Mesothelial cell of epicardium (in vitro differentiated cells): ENCODE measurements around the gene RNU6-9. TPM values are rescaled to one million over a fixed set of nuclear protein-coding genes. Genes with fewer than 3 reads are reported as not detected.

Source experiments
- DNase-seq, 2 experiments: peaks; one replicate each; pipeline ENCODE4 v3.0.0; 2021; ENCODE audit warnings: low spot score in 2 of 2; ENCODE audit not compliant: unreplicated experiment in 2 of 2
- H3K27ac Mint-ChIP-seq: 2 replicates; pipeline ENCODE4 v1.8.0; 2021; ENCODE audit warnings: mixed read lengths
- H3K27me3 Mint-ChIP-seq: 2 replicates; pipeline ENCODE4 v1.8.0; 2021; ENCODE audit warnings: low read depth, mixed read lengths
- H3K36me3 Mint-ChIP-seq: 2 replicates; pipeline ENCODE4 v1.8.0; 2021; ENCODE audit warnings: mixed read lengths
- H3K4me1 Mint-ChIP-seq: 2 replicates; pipeline ENCODE4 v1.8.0; 2021; ENCODE audit warnings: mixed read lengths
- H3K4me3 Mint-ChIP-seq: 2 replicates; pipeline ENCODE4 v1.8.0; 2021; ENCODE audit warnings: mild to moderate bottlenecking, moderate library complexity, mixed read lengths
- H3K9me3 Mint-ChIP-seq: 2 replicates; pipeline ENCODE4 v1.8.0; 2021; ENCODE audit warnings: mixed read lengths
- CTCF ChIP-seq: fragments of 200-600 bp; sonication (generic); IDR thresholded peaks from one replicate; pipeline ENCODE4 v1.5.0; 2021; ENCODE audit warnings: antibody characterized with exemption; ENCODE audit not compliant: unreplicated experiment
- total RNA-seq: library from RNA; stranded (reverse); gene quantifications from 3 replicates; pipeline ENCODE4 v1.2.1, GENCODE V29; 2021

Gene RNU6-9
- total RNA-seq, 1 donor from 2014 or later, result not detected

GRCh38 chr19:907183-907853, 14.0 kb downstream of the RNU6-9 start:
- Mint-ChIP-seq H3K4me1 (peaks cover 3% of the 10 kb centered on the region), H3K36me3 (peaks cover 5% of the 10 kb centered on the region), H3K4me3 (no peak overlapping the region), H3K9me3 (no peaks in the 10 kb centered on the region), H3K27me3 (no peaks in the 10 kb centered on the region), H3K27ac (no peak overlapping the region)
- DNase-seq, result no peak
- TF ChIP-seq CTCF, result no peak

- Mint-ChIP-seq H3K36me3 (peaks cover 2% of the 10 kb centered on the region), H3K27ac (peak overlapping the region; percentile 43), H3K4me1 (peaks cover 2% of the 10 kb centered on the region), H3K9me3 (no peaks in the 10 kb centered on the region), H3K27me3 (no peaks in the 10 kb centered on the region), H3K4me3 (peak overlapping the region; percentile 64)
- TF ChIP-seq CTCF, result no peak
- DNase-seq, result no peak
These were observed 18.1 kb downstream of the RNU6-9 start for GRCh38 chr19:911197-912033.

GRCh38 chr19:912181-913079, 19.1 kb downstream of the RNU6-9 start:
- Mint-ChIP-seq H3K9me3 (no peaks in the 10 kb centered on the region), H3K27me3 (peaks cover 3% of the 10 kb centered on the region), H3K36me3 (peaks cover 2% of the 10 kb centered on the region), H3K4me1 (peaks cover 2% of the 10 kb centered on the region), H3K4me3 (peak overlapping the region; percentile 78), H3K27ac (no peak overlapping the region)
- TF ChIP-seq CTCF, result no peak
- no peak for DNase-seq

- Mint-ChIP-seq H3K27me3 (peaks cover 8% of the 10 kb centered on the region), H3K4me1 (peaks cover 4% of the 10 kb centered on the region), H3K4me3 (peak within 1 kb of the TSS; percentile 78), H3K36me3 (peaks cover 2% of the 10 kb centered on the region), H3K9me3 (no peaks in the 10 kb centered on the region), H3K27ac (peak within 1 kb of the TSS; percentile 53)
- no peak for TF ChIP-seq CTCF
- peak; percentile 73 to 84 for DNase-seq
These were observed 19.9 kb downstream of the RNU6-9 start, which contains the start of gene R3HDM4 for GRCh38 chr19:913080-913748. R3HDM4 (minus strand) TSS chr19:913219; CDS start chr19:913157, 62 bp downstream.
